SH-SY5Y (cell line): ENCODE data around the gene RHBDL2.

Experiments
- GATA2 ChIP-seq: IDR thresholded peaks from 2 replicates; pipeline ENCODE4 v1.6.1; 2011; ENCODE audit warnings: mild to moderate bottlenecking, low read depth, low read length
- GATA3 ChIP-seq: IDR thresholded peaks from 2 replicates; pipeline ENCODE4 v1.6.1; 2011; ENCODE audit warnings: low read depth, mild to moderate bottlenecking, low read length, moderate library complexity

The RHBDL2 gene

DNA sequence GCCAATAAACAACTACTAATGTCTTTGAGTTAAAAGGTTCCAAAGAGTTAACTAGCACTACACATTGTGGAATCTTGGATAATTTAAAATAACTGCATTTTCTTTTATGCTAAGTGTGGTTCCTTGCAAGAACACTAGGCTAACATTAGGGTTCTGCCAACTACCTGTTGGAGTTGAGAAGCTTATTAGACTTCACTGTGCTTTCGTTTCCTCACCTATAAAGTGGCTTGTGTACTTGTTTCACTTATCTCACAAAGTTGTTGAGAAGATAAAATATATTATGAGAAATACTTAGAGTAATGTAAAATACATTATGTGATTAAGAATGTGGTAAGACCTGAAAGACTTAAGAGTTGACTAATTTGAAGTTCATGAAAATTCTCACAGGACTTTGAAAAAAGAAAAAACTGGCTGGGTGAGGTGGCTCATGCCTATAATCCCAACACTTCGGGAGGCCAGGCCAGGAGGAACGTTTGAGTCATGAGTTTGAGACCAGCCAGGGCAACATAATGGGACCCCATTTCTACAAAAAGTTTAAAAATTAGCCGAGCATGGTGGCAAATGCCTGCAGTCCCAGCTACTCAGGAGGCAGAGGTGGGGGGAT, 76.4 kb downstream of the RHBDL2 start:
- TF ChIP-seq GATA3: no peak
- no peak for TF ChIP-seq GATA2

DNA sequence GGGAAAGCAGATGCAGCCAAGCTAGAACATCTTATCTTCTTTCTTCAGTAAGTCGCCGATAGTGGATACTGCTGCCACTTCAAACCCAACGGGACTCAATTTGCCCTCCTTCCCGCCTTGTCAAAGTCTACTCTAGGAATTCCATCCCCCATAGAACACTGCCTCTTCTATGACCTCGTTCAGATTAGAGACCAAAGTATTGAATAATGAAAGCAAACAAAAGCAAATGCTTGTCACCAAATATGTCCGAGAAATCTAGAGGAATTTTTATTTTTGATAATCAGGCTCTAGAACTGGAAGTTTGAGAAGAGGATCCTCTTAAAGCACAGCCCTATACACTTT, 81.2 kb downstream of the RHBDL2 start:
- TF ChIP-seq GATA3: no peak
- TF ChIP-seq GATA2: no peak

DNA sequence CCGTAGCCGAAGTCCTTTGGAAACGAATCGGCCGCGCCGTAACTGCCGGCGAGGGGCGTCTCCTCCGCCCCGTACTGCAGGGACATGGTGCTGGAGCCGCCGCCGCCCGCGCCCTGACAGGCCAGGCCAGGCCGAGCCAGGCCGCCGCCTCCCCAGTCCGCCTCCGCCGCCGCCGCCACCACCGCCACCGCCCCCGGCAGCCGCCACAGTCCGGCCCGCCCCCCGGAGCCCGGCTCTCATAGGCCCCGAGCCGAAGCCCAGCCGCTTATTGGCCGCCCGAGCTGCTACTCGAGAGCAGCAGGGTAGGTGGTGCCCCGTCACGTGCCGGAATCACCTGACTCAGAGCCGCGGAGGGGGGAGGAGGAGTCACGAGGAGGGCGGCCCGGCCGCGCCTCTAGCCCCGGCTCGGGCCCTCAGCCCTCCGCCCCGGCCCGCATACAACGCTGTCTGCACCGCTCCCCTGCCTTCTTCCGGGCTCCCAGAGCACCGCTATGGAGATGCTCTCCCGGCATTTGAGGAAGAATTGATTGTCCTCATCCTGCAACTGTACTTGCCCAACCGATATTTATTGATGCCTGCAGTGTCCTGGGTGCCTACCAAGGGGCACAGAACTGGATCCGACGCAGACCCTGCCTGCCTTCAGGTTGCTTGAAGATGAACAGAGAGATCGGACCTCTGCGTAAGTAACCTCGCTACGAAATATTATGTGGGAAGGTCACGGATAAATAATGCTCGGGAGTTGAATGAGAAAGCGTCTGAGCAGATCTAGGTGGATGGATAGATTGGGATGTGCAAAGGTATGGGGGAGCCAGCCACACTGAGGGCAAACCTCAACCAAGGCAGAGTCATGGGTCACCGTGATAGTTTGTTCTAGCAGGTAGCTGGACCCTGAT, 81.8 kb downstream of the RHBDL2 start, which contains the start of gene RRAGC:
Gene RRAGC, minus strand, starts transcription at position 212 of the 893 bp plus-strand sequence. Its CDS starts 126 bp downstream, at position 86.
- no peak for TF ChIP-seq GATA2

DNA sequence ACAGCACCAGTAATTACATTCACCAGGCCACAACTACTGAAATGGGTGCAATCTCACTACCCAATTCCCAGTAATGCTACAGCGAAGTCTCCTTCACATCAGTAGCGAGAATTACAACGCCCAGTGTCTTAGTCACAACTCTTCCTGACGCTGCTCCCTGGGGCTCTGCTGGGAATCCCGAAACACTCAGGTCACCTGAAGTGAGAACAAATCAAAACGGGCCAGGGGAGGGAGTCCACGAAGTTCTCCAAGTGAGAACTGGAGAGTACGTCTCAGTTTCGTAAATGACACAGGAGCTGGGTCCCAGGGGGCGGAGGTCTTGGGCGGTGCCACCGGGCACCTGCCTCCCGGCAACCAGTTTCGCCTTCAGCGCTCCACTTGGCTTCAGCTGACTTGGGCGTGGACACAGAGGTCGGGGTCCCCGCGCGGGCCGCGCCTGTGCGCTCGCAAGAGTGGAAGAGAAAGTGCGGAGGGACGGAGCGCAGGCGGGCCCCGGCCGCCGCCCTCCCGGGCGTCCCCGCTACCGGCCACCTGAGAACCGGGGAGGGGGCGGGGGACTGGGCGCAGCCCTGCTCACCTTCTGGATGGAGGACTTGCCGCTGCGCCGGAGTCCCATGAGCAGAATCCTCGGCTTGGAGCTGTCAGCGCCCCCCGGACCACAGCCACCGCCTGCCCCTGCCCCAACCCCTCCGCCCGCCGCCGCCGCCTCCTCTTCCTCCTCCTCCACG, 82.6 kb downstream of the RHBDL2 start:
- TF ChIP-seq GATA3: no peak
- no peak for TF ChIP-seq GATA2

DNA sequence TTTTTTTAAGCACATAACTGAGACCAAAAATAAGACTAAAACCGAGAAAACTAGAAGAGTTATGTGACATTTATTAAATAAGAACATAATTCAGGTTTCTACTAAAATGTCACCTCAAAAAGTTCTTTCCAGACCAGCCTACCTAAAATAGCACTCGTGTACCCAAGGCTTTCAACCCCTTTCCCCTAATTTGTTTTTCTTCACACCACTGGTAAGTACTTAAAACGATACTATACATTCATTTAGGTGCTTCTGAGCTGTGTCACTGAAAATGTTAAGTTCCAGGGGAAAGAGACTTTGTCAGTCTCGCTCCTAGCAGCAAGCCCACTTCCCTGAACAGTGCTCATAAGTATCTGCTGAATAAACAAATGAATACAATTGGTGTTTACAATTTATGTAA, 88.8 kb downstream of the RHBDL2 start:
- no peak for TF ChIP-seq GATA3
- no peak for TF ChIP-seq GATA2

DNA sequence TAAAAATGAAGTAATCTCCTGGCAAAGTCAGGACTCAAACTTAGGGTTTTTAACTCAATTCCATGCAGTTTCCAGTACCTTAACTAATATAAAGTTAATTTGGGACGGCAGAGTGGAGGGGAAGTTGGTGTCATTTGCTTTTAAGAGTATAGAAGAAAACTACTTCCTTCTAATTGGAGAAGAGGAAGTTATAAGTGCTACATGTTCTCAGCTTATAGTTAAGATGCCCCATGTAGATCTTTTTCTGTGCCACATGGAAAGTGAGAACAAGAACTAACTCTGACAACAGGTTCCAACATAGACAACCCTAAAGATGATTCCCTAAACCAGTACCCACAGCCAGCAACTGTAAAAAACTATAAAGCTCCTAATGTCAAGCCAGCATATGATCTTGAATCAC, 93.6 kb downstream of the RHBDL2 start:
- TF ChIP-seq GATA2: no peak
- TF ChIP-seq GATA3: no peak

DNA sequence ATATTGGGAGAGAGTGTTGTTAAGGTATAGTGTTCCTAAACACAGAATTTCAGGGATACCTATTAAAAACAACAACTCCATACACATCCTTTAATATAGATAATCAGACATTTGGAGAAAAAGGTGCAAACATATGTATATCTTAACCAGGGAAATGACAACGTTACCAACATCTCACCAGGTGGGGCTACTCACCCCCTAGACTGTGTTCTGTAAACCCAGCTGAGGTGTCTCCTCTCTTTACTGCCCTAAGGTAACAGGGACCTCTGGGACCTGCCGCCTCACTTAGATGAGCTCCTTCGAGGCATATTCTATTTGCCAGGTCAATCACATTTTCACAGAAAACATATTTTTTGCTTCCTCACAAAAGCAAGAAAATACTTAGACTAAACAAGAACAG, 95.4 kb downstream of the RHBDL2 start:
- no peak for TF ChIP-seq GATA2
- no peak for TF ChIP-seq GATA3

DNA sequence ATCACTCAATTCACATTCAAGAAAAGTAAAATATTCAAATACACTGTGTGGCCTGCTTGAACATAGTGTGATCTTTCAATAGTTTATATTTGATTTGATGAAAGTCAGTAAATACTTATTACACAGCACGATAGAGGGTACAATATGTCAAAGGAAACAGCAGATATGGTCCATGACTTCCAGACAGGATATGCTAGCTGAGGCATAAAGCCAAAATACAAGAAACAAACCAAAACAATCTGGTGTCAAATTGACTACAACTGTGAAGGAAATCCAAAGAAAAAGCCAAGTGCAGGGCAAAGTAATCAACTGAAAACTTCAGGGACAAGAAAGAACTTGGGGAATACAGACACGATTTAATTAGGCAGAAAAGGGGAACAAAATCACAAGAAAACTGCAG, 101.3 kb downstream of the RHBDL2 start:
- TF ChIP-seq GATA3: no peak
- no peak for TF ChIP-seq GATA2

DNA sequence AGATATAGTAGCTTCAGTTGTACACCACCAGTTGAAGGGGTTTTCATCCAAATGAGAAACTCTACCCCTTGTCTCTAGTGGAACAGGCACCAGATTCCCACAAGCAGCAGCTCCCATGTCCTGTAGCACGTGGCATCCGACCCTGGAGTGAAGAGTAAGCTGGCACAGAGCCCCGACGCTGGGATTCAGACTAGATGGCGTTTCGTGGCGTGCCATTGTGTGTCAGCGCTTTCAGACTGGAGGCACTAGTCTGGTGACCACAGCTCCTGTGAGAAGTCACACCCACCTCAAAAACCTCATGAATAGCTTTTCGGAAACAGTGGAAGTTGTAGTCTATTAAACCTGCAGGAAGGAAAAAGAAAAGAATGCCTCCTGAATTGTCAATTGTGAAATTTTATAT, 102.3 kb downstream of the RHBDL2 start:
- TF ChIP-seq GATA2 (no peak), GATA3 (no peak)
